ENCODE results near the gene PSMB8.

Gene PSMB8

GRCh38 chr6:32792901-32793435, 50.9 kb downstream of the PSMB8 start:
- Histone ChIP-seq H3K36me3 (ENCODE audit: insufficient read depth, low read length) (no peaks in the 10 kb centered on the region), H3K9me3 (ENCODE audit: insufficient read depth, low read depth, low read length) (no peaks in the 10 kb centered on the region), H3K27me3 (ENCODE audit: insufficient read depth, low read length) (no peaks in the 10 kb centered on the region; the same call in 1 of the 2 replicates), H3K4me3 (ENCODE audit: low read length) (no peak overlapping the region), H3K27ac (ENCODE audit: low read depth, low read length) (no peak overlapping the region), H3K9ac (ENCODE audit: low read depth, low read length) (no peak overlapping the region), H3K4me1 (ENCODE audit: insufficient read depth, low read length) (peaks cover 3% of the 10 kb centered on the region; the same call in 1 of the 2 replicates)
- 100% methylated on average over 2 of the region's 3 CpGs for whole genome bisulfite sequencing

Measured in HUES64 (cell line).